Measurements from ENCODE around the gene TEC.

The TEC gene

DNA sequence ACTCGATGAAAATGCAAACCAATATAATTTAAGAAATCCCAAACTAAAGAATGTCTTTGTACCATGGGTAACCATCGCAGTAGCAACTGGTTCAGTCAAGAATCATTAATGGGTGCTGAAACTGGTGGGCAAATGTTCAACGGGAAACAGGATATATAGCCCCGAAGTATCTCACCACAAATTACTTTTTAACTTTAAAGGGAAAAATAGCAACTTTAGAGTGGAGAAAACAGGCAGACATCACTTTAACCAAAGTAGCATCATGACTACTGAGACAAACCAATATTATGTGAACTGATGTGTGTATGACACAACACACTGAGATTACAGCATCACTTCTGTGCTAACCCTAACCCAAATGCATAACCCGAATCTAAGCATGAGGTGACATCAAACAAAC lies 37.9 kb upstream of the TEC start:
- Histone ChIP-seq H3K4me2 (ENCODE audit: low read length) (no peak overlapping the region), H3K9me3 (ENCODE audit: control insufficient read depth, low read length) (no peaks in the 10 kb centered on the region), H3K9ac (no peak overlapping the region), H3K79me2 (no peaks in the 10 kb centered on the region), H2AFZ (no peak overlapping the region), H3K36me3 (ENCODE audit: control insufficient read depth, insufficient read depth, low read length) (no peaks in the 10 kb centered on the region), H3K27me3 (ENCODE audit: control insufficient read depth, insufficient read depth, low read length) (no peaks in the 10 kb centered on the region), H3K4me3 (ENCODE audit: low read depth, low read length) (no peak overlapping the region), H3K27ac (no peak overlapping the region), H3K4me1 (no peaks in the 10 kb centered on the region)
- TF ChIP-seq, protein P1, sequence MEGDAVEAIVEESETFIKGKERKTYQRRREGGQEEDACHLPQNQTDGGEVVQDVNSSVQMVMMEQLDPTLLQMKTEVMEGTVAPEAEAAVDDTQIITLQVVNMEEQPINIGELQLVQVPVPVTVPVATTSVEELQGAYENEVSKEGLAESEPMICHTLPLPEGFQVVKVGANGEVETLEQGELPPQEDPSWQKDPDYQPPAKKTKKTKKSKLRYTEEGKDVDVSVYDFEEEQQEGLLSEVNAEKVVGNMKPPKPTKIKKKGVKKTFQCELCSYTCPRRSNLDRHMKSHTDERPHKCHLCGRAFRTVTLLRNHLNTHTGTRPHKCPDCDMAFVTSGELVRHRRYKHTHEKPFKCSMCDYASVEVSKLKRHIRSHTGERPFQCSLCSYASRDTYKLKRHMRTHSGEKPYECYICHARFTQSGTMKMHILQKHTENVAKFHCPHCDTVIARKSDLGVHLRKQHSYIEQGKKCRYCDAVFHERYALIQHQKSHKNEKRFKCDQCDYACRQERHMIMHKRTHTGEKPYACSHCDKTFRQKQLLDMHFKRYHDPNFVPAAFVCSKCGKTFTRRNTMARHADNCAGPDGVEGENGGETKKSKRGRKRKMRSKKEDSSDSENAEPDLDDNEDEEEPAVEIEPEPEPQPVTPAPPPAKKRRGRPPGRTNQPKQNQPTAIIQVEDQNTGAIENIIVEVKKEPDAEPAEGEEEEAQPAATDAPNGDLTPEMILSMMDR (IDR thresholded peaks at IDR 0.05) = no peak

DNA sequence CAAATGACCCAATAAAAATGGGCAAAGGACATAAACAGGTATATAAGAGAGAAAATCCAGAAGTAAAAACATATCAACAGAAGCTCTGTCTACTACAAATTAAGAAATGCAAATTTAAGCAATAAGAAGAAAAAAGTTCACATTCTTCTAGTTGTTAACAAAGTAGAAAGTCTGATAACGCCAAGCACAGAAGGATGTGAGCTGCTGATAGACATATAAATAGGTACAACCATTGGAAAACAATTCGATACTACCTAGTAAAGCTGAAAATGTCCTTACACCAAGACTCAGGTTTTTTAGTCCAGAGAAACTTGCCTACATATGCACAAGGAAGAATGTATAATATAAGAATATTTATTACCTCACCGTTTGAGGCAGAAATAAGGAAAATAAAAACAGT lies 35.9 kb upstream of the TEC start:
- Histone ChIP-seq H3K27me3 (ENCODE audit: control insufficient read depth, insufficient read depth, low read length) (no peaks in the 10 kb centered on the region), H3K27ac (no peak overlapping the region), H3K9ac (no peak overlapping the region), H3K79me2 (no peaks in the 10 kb centered on the region), H2AFZ (no peak overlapping the region), H3K4me2 (ENCODE audit: low read length) (no peak overlapping the region), H3K36me3 (ENCODE audit: control insufficient read depth, insufficient read depth, low read length) (no peaks in the 10 kb centered on the region), H3K4me1 (no peaks in the 10 kb centered on the region), H3K9me3 (ENCODE audit: control insufficient read depth, low read length) (no peaks in the 10 kb centered on the region), H3K4me3 (ENCODE audit: low read depth, low read length) (no peak overlapping the region)
- TF ChIP-seq, protein P1 (IDR thresholded peaks at IDR 0.05) = no peak

DNA sequence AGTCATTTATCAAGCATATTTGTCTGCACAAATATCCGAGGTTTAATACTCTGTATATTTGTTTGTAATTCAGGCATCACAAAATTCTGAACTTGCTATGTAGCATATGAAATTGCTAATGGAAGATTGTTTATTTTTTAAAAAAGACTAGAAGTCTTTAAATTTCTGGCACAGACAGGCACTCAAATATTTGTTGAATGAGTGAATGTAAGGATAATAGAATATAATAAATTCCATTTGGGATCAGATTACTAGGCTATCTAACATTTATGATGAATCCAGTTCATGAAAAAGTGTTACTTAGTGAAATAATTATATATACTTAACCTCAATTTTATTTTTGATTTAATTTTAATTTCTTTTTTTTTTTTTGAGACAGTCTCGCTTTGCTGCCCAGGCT lies 30.4 kb upstream of the TEC start:
- H3K4me3 ChIP-seq (ENCODE audit: low read depth, low read length) = no peak overlapping the region
- H3K4me1 ChIP-seq = no peaks in the 10 kb centered on the region
- H3K36me3 ChIP-seq (ENCODE audit: control insufficient read depth, insufficient read depth, low read length) = no peaks in the 10 kb centered on the region
- no peaks in the 10 kb centered on the region for H3K27me3 ChIP-seq (ENCODE audit: control insufficient read depth, insufficient read depth, low read length)
- H3K27ac ChIP-seq = no peak overlapping the region
- no peak overlapping the region for H3K9ac ChIP-seq
- H2AFZ ChIP-seq = no peak overlapping the region
- no peaks in the 10 kb centered on the region for H3K79me2 ChIP-seq
- no peaks in the 10 kb centered on the region for H3K9me3 ChIP-seq (ENCODE audit: control insufficient read depth, low read length)
- TF ChIP-seq, protein P1 (IDR thresholded peaks at IDR 0.05) = no peak
- no peak overlapping the region for H3K4me2 ChIP-seq (ENCODE audit: low read length)

DNA sequence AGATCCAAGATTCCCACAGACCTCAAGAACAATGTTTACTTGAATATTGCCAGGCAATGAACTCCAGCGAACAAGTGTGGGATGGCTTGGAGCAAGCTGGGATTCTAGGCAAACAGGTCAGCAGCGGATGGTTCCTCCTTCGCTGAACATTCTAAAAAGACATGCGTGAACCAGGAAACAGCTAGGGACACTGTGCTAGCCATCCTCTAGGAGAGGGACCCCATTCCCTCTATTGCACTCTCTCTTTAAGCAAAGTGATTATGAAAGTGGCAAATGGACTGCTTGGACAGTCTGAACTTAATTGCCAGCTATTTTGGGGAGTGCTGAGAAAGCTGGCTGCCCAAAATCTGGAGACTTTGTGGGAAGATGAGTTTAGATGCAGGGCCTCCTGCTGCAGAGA lies 29.9 kb upstream of the TEC start:
- Histone ChIP-seq H3K4me1 (no peaks in the 10 kb centered on the region), H2AFZ (no peak overlapping the region), H3K27me3 (ENCODE audit: control insufficient read depth, insufficient read depth, low read length) (no peaks in the 10 kb centered on the region), H3K36me3 (ENCODE audit: control insufficient read depth, insufficient read depth, low read length) (no peaks in the 10 kb centered on the region), H3K9ac (no peak overlapping the region), H3K4me3 (ENCODE audit: low read depth, low read length) (no peak overlapping the region), H3K27ac (no peak overlapping the region), H3K79me2 (no peaks in the 10 kb centered on the region), H3K4me2 (ENCODE audit: low read length) (no peak overlapping the region), H3K9me3 (ENCODE audit: control insufficient read depth, low read length) (no peaks in the 10 kb centered on the region)
- TF ChIP-seq, protein P1 (IDR thresholded peaks at IDR 0.05) = no peak

DNA sequence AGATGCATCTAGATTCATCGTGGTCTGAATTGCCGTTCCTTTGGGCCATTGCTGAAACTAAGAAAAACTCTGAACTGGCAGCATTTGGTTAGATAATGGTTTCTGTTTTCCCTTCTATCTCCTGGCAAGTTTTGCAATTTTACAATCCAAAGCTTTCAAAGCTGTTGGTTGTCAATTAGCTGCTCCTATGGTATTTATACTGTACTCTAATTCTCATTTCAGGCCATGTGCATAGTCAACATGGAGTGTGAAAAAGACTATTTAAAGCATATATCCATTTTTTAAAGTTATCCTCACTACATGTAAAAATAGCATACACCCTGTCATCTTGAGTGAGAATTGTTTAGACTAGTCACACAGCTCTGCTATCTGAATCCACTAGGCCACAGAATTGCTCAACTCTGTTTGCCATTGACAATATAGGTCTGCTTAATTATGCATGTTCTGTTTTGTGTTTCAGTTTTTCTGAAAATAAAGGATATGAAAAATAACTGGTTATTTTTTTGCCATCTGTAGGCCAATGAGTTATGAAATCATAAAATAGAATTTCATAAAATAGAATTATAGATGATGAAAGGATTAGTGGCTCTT lies 27.7 kb upstream of the TEC start:
- Histone ChIP-seq H3K4me3 (ENCODE audit: low read depth, low read length) (no peak overlapping the region), H3K9me3 (ENCODE audit: control insufficient read depth, low read length) (no peaks in the 10 kb centered on the region), H3K79me2 (no peaks in the 10 kb centered on the region), H3K4me1 (no peaks in the 10 kb centered on the region), H3K27ac (no peak overlapping the region), H3K9ac (no peak overlapping the region), H2AFZ (no peak overlapping the region), H3K36me3 (ENCODE audit: control insufficient read depth, insufficient read depth, low read length) (no peaks in the 10 kb centered on the region), H3K4me2 (ENCODE audit: low read length) (no peak overlapping the region), H3K27me3 (ENCODE audit: control insufficient read depth, insufficient read depth, low read length) (no peaks in the 10 kb centered on the region)
- TF ChIP-seq, protein P1 (IDR thresholded peaks at IDR 0.05) = no peak
